Activated naive CD8-positive, alpha-beta T cell treated with anti-CD3 and anti-CD28 coated beads, Interleukin-2, amount 50 U/mL, for 24 hours (primary cell): ENCODE results near the gene AGPAT2.
A peak's percentile ranks its signal among the peaks of the same experiment; 100 is the strongest.

ENCODE experiments used
- ATAC-seq: fragments of 150-1000 bp; cut with Tn5 transposase; one replicate; pipeline ENCODE4 v1.10.0; 2021
- DNase-seq: peaks from one replicate; pipeline ENCODE4 v3.0.0; 2021
- H3K27ac Mint-ChIP-seq: one replicate; pipeline ENCODE4 v1.8.0; 2021; ENCODE audit warnings: mild to moderate bottlenecking, mixed read lengths
- H3K27me3 Mint-ChIP-seq: one replicate; pipeline ENCODE4 v1.8.0; 2021; ENCODE audit warnings: mixed read lengths
- H3K36me3 Mint-ChIP-seq: one replicate; pipeline ENCODE4 v1.8.0; 2021; ENCODE audit warnings: low read depth, mixed read lengths
- H3K4me1 Mint-ChIP-seq: one replicate; pipeline ENCODE4 v1.8.0; 2021; ENCODE audit warnings: mixed read lengths
- H3K4me3 Mint-ChIP-seq: one replicate; pipeline ENCODE4 v1.8.0; 2021; ENCODE audit warnings: mild to moderate bottlenecking, moderate library complexity, mixed read lengths
- H3K9me3 Mint-ChIP-seq: one replicate; pipeline ENCODE4 v1.8.0; 2021; ENCODE audit warnings: mixed read lengths

Gene AGPAT2

DNA sequence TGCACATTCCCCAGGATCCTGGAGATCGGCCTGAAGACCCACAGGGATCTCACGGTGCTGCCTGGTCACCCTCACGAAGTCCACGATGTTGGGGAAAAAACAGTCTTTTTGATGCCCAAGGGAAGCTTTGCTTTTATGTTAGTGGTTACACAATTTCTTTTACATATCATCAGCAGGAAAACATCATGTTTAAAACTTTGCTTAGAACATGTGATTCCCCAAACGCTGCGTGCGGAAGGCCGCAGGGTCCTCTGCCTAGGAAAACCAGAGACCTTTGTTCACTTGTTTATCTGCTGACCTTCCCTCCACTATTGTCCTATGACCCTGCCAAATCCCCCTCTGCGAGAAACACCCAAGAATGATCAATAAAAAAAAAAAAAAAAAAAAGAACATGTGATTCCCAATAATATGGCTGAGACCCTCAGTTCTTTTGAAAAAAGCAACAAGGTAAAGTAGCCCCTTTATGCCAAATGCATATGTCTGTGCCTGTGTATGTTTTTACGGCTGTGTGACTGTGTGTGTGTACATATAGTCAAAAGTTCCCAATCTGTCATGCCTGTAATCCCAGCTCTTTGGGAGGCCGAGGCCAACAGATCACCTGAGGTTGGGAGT is 11.5 kb upstream of the AGPAT2 start:
- DNase-seq (no peak), ATAC-seq (no peak)
- Mint-ChIP-seq H3K4me3 (no peak overlapping the region), H3K27ac (no peak overlapping the region), H3K36me3 (no peaks in the 10 kb centered on the region), H3K9me3 (no peaks in the 10 kb centered on the region), H3K4me1 (peaks cover 32% of the 10 kb centered on the region), H3K27me3 (peaks cover 18% of the 10 kb centered on the region)

DNA sequence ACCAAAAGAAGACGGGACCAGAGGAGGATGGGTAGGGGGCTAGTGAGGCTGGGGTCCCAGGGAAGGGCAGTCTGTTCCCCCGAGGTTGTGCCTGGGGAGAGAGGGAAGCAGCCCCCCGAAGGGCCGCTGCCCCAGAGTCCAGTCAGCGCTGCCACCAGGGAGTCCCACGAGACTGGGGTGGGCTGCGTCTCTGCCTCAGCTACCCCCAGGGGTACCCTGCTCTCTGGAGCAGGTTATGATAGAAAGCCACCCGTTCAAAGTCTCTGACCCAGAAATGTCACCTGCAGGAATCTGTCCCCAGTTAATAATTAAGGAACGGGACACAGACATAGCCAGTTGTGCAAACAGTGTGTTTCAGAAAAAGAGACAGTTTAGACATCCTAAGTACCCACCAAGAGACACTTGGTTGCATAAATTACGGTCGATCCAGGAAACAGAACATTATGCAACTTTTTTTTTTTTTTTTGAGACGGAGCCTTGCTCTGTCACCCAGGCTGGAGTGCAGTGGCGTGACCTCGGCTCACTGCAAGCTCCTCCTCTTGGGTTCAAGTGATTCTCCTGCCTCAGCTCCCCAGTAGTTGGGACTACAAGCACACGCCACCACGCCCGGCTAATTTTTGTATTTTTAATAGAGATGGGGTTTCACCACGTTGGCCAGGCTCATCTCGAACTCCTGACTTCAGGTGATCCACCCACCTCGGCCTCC is 10.7 kb upstream of the AGPAT2 start:
- Mint-ChIP-seq H3K9me3 (no peaks in the 10 kb centered on the region), H3K4me1 (peaks cover 27% of the 10 kb centered on the region), H3K4me3 (no peak overlapping the region), H3K27me3 (peaks cover 18% of the 10 kb centered on the region), H3K36me3 (no peaks in the 10 kb centered on the region), H3K27ac (no peak overlapping the region)
- no peak for ATAC-seq
- no peak for DNase-seq

DNA sequence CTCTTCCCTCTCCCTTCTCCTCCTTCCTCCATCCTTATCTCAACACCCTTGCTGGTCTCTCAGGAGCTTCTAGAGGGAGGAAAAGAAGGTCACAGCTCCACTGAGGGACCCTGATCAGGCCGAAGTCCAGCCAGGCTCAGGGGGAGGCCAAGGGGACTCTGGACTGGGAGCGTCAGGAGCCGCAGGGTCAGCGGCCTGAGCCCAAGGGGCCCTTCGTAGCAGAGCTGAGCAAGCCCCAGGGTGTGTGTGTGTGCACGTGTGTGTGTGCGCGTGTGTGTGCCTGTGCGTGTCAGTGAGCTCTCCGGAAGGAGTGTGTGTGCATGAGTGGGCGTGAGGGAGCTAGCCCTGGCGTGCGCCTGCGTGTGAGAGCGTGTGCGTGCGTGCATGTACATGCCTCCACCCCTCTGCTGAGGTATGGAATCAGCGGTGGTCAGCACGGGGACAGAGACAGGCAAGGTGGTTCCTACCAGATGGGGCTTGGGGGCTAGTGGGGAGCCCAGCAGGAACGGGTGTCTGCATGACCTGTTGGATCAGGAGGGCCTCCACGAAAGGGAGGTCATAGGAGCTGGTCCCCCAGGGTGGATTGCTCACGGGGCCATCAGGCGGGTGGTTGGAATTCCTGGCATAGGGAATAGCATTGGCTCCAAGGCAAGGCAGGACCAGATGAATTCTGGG is 10.0 kb upstream of the AGPAT2 start:
- Mint-ChIP-seq H3K27me3 (peaks cover 17% of the 10 kb centered on the region), H3K36me3 (no peaks in the 10 kb centered on the region), H3K4me3 (no peak overlapping the region), H3K27ac (no peak overlapping the region), H3K9me3 (no peaks in the 10 kb centered on the region), H3K4me1 (peaks cover 26% of the 10 kb centered on the region)
- DNase-seq (no peak), ATAC-seq (no peak)

DNA sequence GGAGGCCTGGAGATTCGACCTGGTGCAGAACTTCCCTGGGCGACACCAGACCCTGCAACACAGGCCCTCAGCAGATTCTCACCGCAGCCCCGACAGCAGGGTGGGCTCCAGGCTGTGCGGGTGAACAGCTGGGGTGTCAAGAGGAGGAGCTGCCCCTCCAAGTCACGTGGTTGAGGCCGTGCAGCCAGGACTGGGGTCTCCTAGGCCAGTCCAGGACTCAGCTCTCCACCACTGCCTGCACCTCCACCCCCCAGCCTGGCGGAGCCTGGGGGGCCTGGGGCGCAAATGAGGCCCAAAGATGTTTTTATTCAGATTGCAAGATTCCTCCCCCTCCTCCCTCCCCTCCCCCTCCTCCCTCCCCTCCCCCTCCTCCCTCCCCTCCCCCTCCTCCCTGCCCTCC is 9.2 kb upstream of the AGPAT2 start:
- no peak for DNase-seq
- H3K27ac Mint-ChIP-seq, result no peak overlapping the region
- peaks cover 15% of the 10 kb centered on the region for H3K27me3 Mint-ChIP-seq
- H3K9me3 Mint-ChIP-seq, result no peaks in the 10 kb centered on the region
- no peaks in the 10 kb centered on the region for H3K36me3 Mint-ChIP-seq
- peaks cover 18% of the 10 kb centered on the region for H3K4me1 Mint-ChIP-seq
- ATAC-seq, result no peak
- no peak overlapping the region for H3K4me3 Mint-ChIP-seq

DNA sequence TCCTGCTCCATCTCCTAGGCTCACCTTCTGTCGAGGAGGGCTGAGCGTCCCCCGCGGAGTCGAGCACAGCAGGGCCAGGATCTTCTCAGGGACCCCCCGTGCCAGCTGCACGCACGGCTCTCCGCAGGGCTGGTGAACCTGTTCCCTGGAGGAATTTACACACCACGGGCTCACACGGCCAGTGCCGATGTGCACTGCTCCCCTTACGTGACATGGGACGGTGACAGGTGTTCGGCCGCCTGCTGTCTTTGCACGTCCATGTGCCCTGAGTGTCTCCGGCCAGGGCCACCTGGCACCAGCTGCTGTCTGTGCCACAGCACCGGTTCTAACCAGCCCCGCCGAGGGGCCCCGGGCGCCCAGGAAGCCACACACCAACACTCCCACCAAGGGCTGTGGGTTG is 8.7 kb upstream of the AGPAT2 start:
- ATAC-seq (no peak), DNase-seq (no peak)
- no peak overlapping the region for H3K4me3 Mint-ChIP-seq
- peaks cover 12% of the 10 kb centered on the region for H3K4me1 Mint-ChIP-seq
- no peaks in the 10 kb centered on the region for H3K36me3 Mint-ChIP-seq
- H3K27ac Mint-ChIP-seq, result no peak overlapping the region
- peaks cover 15% of the 10 kb centered on the region for H3K27me3 Mint-ChIP-seq
- no peaks in the 10 kb centered on the region for H3K9me3 Mint-ChIP-seq

DNA sequence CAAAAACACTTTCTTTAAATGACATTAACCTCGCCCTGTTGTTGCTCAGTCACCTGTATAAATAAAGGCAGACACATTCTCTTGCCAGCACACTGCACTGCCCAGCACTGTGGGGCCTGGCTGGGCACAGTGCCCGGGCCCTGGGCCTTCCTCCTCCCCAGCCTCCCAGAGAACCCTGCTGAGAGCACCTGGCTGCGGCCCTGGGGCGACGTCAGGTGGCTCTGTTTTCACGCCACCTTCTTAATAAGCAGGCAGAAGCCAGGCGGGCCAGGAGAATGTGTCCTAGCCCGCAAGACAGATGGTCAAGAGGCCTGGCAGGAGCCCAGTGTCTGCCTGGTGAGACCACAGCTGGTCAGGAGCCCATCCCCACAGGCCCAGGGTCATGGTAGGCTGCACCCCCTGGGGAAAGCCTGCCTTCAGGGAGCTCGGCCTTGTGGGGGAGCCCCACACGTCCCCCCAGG is 8.2 kb upstream of the AGPAT2 start:
- Mint-ChIP-seq H3K4me3 (no peak overlapping the region), H3K36me3 (no peaks in the 10 kb centered on the region), H3K4me1 (peaks cover 7% of the 10 kb centered on the region), H3K27me3 (peaks cover 15% of the 10 kb centered on the region), H3K9me3 (no peaks in the 10 kb centered on the region), H3K27ac (no peak overlapping the region)
- DNase-seq (no peak), ATAC-seq (no peak)

DNA sequence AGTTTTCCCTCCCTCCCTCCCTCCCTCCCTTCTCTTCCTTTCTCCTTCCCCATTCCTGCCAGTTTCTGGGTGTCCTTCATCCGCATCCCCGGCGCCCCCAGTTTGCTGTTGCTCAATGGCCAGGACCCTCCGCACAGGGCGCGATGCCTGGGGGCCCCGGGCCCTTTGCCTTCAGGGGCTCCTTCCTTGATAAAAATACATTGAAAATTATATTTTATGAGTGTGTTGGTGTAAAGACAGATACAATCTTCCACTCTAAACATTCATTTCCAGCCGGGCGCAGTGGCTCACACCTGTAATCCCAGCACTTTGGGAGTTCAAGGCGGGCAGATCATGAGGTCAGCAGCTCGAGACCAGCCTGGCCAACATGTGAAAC is 7.6 kb upstream of the AGPAT2 start:
- H3K36me3 Mint-ChIP-seq, result no peaks in the 10 kb centered on the region
- peaks cover 11% of the 10 kb centered on the region for H3K27me3 Mint-ChIP-seq
- no peaks in the 10 kb centered on the region for H3K9me3 Mint-ChIP-seq
- peaks cover 3% of the 10 kb centered on the region for H3K4me1 Mint-ChIP-seq
- no peak for ATAC-seq
- no peak for DNase-seq
- no peak overlapping the region for H3K27ac Mint-ChIP-seq
- no peak overlapping the region for H3K4me3 Mint-ChIP-seq

DNA sequence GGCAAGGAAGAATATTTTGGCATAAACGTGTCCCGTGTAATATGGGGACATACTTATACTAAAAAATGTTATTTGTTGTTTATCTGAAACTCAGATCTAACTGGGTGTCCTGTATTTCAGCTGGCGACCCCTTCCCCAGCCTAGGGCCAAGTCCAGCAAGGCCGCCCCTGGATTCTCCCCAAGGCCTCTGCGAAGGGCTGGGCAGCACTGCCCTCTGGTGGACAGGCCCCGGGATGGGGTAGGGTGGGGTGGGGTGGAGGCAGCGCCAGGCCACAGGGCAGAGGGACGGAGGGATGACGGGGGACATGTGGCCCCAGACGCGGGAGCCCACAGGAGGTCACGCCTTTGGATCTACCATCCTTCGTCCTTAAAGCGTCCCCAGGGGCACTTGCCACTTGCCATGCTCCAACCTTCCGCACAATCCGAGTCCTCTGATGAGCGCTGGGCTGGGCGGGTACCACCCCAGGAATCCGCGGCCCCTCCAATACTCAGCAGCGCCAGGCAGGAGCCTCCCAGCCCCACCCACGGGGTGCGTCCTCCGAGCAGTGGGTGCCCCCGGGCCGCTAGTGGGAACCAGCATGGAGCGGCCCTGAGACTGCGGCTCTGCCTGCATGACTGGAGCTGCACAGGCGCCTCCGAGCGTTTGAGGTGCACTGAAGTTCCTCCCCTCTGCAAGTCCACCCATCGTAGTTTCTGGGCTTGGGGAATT is 7.1 kb upstream of the AGPAT2 start:
- peak; percentile 67 for DNase-seq
- H3K9me3 Mint-ChIP-seq, result no peaks in the 10 kb centered on the region
- ATAC-seq, result no peak

DNA sequence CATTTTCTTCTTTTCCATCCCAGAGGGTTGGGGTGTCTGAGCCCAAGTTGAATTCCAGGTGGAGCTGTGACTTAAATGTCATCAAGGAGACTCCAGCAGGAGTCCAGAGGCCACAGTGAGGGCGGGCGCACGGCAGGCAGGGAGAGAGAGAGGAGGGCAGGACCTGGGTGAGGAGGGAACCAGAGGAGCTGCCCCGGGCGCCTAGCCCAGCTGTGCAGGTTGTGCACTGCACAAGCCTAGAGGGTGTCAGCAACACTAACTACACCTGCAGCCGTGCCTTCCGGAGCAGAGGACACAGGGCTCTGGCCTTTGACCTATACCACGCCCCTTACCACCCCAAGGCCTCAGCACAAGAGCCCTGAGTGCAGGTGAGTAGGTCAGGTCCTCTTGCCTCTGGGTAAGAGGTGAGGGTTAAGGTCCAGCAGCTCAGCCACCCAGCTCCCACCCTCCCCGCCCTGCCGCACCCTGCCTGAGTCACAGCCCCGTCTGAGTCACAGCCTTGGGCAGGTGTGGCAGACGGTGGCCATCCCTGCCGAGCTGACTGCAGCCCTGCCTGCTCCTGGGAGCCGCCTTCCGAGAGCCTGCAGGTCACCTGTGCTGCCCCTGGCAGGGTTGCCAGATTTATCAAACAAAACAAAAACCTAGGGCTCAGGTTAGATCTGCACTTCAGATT is 6.4 kb upstream of the AGPAT2 start:
- peak; percentile 45 for ATAC-seq
- no peak overlapping the region for H3K4me3 Mint-ChIP-seq
- peaks cover 8% of the 10 kb centered on the region for H3K27me3 Mint-ChIP-seq
- no peak overlapping the region for H3K27ac Mint-ChIP-seq
- peaks cover 3% of the 10 kb centered on the region for H3K4me1 Mint-ChIP-seq
- no peak for DNase-seq
- H3K9me3 Mint-ChIP-seq, result no peaks in the 10 kb centered on the region
- no peaks in the 10 kb centered on the region for H3K36me3 Mint-ChIP-seq

More for the DNA sequence above, 7.1 kb upstream of the AGPAT2 start:
- Mint-ChIP-seq H3K36me3 (no peaks in the 10 kb centered on the region), H3K27me3 (peaks cover 11% of the 10 kb centered on the region), H3K27ac (no peak overlapping the region), H3K4me3 (no peak overlapping the region), H3K4me1 (peaks cover 3% of the 10 kb centered on the region)

DNA sequence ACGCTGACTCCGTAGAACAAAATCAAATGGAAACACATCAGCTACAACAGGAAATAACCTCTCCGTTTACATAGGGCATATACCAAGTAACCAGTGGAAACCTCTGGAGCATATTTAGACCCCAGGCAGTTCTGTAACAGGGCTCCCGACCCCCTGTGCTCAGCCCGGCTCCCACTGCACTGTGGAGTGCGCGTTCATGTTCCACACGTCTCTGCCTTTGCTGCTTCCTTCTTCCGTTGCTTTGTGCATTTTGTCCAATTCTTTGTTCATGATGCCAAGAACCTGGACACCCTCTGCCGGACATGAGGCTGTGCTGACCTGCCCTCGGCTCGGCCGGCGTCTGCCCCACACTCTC is 5.9 kb upstream of the AGPAT2 start:
- Mint-ChIP-seq H3K27me3 (peaks cover 8% of the 10 kb centered on the region), H3K9me3 (no peaks in the 10 kb centered on the region), H3K36me3 (no peaks in the 10 kb centered on the region), H3K4me3 (no peak overlapping the region), H3K4me1 (peaks cover 5% of the 10 kb centered on the region), H3K27ac (no peak overlapping the region)
- DNase-seq (no peak), ATAC-seq (no peak)

DNA sequence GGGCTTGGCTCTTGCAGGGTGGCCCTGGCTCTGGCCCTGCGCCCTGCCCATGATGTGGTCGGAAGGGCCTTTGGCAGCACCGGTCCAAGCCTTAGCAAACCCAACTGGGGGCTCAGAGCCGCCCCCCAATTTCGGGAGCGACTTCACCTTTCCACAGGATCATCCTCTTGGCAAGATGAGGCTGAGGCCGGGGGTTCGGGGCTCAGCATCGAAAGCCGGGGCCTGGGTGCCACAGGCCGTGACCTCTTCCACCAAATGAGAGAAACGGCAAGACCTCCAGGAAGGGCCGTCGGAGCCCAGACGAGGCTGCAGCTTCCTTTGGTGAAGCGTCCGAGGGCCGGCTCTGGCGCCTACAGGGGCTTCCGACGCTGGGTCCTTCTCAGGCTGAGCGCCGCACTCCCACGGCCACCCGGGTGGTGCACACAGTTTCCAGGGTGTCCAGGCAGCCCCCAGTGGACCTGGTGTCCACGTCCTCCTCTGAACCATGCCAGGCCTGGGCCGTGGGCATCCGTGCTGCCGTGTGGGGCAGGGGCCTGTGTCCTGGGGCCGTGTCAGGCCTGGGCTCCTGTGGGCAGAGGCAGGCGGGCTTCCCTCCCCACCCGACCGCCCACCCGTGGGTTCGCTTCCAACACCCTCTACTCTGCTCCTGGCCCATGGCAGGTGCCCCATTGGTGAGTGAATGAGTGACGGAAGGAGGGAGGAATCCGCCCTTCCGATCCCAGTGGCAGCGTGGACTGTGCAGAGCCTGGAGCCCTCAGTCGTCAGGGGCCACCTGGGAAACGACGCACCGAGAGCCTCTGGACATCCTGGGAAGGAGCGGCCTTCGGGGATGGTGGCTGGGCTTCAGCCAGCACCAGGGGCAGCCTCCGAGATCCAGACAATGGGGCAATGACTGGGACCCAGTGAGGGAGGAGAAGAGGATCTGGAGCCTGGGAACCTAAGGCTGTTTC is 5.2 kb upstream of the AGPAT2 start:
- no peaks in the 10 kb centered on the region for H3K9me3 Mint-ChIP-seq
- H3K36me3 Mint-ChIP-seq, result no peaks in the 10 kb centered on the region
- peaks cover 7% of the 10 kb centered on the region for H3K27me3 Mint-ChIP-seq
- peaks cover 5% of the 10 kb centered on the region for H3K4me1 Mint-ChIP-seq
- no peak for DNase-seq
- no peak for ATAC-seq
- H3K4me3 Mint-ChIP-seq, result no peak overlapping the region
- no peak overlapping the region for H3K27ac Mint-ChIP-seq

DNA sequence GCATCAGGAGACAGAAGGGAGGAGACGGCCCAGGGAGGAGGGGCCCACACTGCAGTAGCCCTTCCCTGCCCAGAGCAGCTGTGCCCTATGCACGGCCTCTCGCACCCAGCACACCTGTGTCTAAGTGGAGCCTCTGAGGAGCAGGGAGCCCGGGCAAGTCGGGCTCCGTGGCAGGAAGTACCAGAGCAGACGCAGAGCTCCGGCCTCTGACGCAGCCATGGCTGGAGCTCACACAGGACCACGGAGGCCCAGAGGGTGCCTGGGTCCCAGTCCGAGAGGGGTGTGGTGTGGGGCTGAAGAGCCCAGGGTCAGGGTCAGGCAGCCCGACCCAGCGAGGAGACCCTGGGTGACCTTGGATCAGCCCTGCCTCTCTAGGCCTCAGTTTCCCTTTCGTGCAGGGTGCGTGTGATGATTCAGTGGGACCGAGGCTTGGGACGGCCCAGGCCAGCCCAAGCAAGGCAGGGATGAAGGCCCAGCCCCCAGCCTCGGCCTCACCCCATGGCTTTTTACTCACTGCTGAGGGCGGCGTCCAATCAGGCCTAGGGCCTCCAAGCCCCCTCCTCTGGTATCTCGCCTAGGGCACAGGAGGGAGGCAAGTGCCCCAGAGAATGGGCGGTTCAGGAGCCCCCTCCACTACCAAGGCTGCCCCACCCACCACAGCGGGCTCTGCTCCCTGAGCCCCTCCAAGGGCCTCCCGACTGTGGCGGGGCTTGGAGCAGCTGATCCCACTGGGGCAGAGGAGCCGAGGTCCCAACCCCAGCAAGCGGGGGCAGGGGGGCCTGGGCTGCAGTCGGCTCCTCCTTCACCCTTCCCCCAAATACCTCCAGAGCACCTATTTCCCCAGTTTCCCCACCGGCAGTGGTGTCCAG is 4.3 kb upstream of the AGPAT2 start:
- H3K36me3 Mint-ChIP-seq, result no peaks in the 10 kb centered on the region
- no peak for DNase-seq

DNA sequence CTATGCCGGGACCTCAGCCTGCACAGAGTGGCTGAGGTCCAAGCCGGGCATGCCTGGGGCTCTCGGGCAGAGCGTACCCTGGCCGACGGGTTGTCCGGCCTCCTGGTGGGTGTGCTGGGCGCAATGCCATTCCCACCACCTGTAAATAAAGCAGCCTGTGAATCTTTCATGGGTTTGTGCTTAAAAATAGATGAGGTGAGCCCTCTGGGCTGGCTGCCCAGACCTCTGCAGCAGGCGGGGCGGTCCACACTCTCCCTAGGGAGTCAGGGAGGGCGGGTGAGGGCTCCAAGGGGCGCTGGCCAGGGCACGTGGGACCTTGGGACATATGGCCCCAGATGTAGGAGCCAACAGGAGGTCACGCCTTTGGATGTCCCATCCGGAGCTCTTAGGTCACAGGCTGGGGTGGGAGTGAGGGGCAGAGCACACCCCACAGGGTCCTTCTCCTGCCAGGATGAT is 3.6 kb upstream of the AGPAT2 start:
- Mint-ChIP-seq H3K4me3 (no peak overlapping the region), H3K27me3 (peaks cover 2% of the 10 kb centered on the region), H3K36me3 (no peaks in the 10 kb centered on the region), H3K27ac (no peak overlapping the region), H3K4me1 (peaks cover 4% of the 10 kb centered on the region), H3K9me3 (no peaks in the 10 kb centered on the region)
- no peak for ATAC-seq
- no peak for DNase-seq

More for the DNA sequence above, 4.3 kb upstream of the AGPAT2 start:
- Mint-ChIP-seq H3K9me3 (no peaks in the 10 kb centered on the region), H3K27ac (no peak overlapping the region), H3K4me1 (peaks cover 2% of the 10 kb centered on the region), H3K27me3 (peaks cover 2% of the 10 kb centered on the region), H3K4me3 (no peak overlapping the region)
- ATAC-seq, result no peak
